T-cell (primary cell): ENCODE results near the gene RANBP17. TPM values are rescaled to one million over a fixed set of nuclear protein-coding genes. Genes with fewer than 3 reads are reported as not detected.

Source experiments
- ATAC-seq, 4 experiments: fragments of 200-7000 bp in 3 of 4; fragments of 150-1000 bp in 1 of 4; cut with Tn5 transposase; replicated peaks in 1 of 4; 1 replicate in 3 of 4; 2 replicates in 1 of 4; pipeline ENCODE4 v1.10.0; 2021; ENCODE audit warnings: moderate library complexity in 3 of 4, mild to moderate bottlenecking in 2 of 4, moderate number of reproducible peaks in 1 of 4
- CTCF ChIA-PET, 2 donors: fragments of 300-600 bp; sonication (Branson Sonifier 250); formaldehyde crosslinking; loops; one replicate each; lab custom pipeline; 2022; ENCODE audit warnings: antibody characterized with exemption in 2 of 2; lab: Charles Lee
- POLR2A ChIA-PET, 2 donors: fragments of 300-600 bp; sonication (Branson Sonifier 250); formaldehyde crosslinking; loops; one replicate each; lab custom pipeline; 2022; ENCODE audit warnings: antibody characterized with exemption in 2 of 2; lab: Charles Lee
- DNase-seq, 35 experiments: peaks; one replicate each; pipeline versions ENCODE4 v3.0.0 to v3.0.0-alpha.2; 2013 to 2023
- H3K27ac ChIP-seq: one replicate; pipeline ENCODE4 v1.5.1; 2013; ENCODE audit warnings: low read length
- H3K27me3 ChIP-seq, 2 experiments: replicated peaks in 1 of 2; 1 replicate in 1 of 2; 2 replicates in 1 of 2; pipeline versions ENCODE4 v1.6.1 to v1.7.0; 2013; ENCODE audit warnings: low read length in 1 of 2, mixed read lengths in 1 of 2; ENCODE audit not compliant: control insufficient read depth in 2 of 2, insufficient read depth in 2 of 2; ENCODE audit errors: extremely low read depth in 1 of 2
- H3K36me3 ChIP-seq, 2 donors: 1 replicate in 1 of 2; 2 replicates in 1 of 2; pipeline versions ENCODE4 v1.6.1 to v1.7.0; 2013; ENCODE audit warnings: low read length in 1 of 2; ENCODE audit not compliant: control insufficient read depth in 2 of 2, insufficient read depth in 1 of 2; ENCODE audit errors: extremely low read depth in 1 of 2
- H3K4me1 ChIP-seq, 2 experiments: 1 replicate in 1 of 2; 2 replicates in 1 of 2; pipeline versions ENCODE4 v1.6.1 to v1.7.0; 2013; ENCODE audit warnings: low read length in 2 of 2, mixed read lengths in 1 of 2; ENCODE audit not compliant: insufficient read depth in 2 of 2, control insufficient read depth in 1 of 2; ENCODE audit errors: extremely low read depth in 1 of 2
- H3K4me3 ChIP-seq, 2 donors: 1 replicate in 1 of 2; 2 replicates in 1 of 2; pipeline versions ENCODE4 v1.5.1 to v1.7.0; 2013; ENCODE audit warnings: mild to moderate bottlenecking in 2 of 2, low read length in 1 of 2, moderate library complexity in 1 of 2; ENCODE audit not compliant: control insufficient read depth in 1 of 2; ENCODE audit errors: extremely low read depth in 1 of 2
- H3K9me3 ChIP-seq: 2 replicates; pipeline ENCODE4 v1.7.0; 2013
- H3K27ac Mint-ChIP-seq, 2 donors: one replicate each; pipeline ENCODE4 v1.8.0; 2020 to 2021; ENCODE audit warnings: mild to moderate bottlenecking in 2 of 2, mixed read lengths in 2 of 2
- H3K27me3 Mint-ChIP-seq, 2 donors: one replicate each; pipeline ENCODE4 v1.8.0; 2021 to 2022; ENCODE audit warnings: mixed read lengths in 2 of 2
- H3K36me3 Mint-ChIP-seq: one replicate; pipeline ENCODE4 v1.8.0; 2021; ENCODE audit warnings: mixed read lengths
- H3K4me1 Mint-ChIP-seq, 3 donors: one replicate each; pipeline ENCODE4 v1.8.0; 2020 to 2022; ENCODE audit warnings: mixed read lengths in 3 of 3, mild to moderate bottlenecking in 1 of 3
- H3K4me3 Mint-ChIP-seq, 3 donors: one replicate each; pipeline ENCODE4 v1.8.0; 2020 to 2022; ENCODE audit warnings: mild to moderate bottlenecking in 3 of 3, mixed read lengths in 3 of 3, moderate library complexity in 3 of 3
- H3K9me3 Mint-ChIP-seq, 3 donors: one replicate each; pipeline ENCODE4 v1.8.0; 2020 to 2022; ENCODE audit warnings: mixed read lengths in 3 of 3
- WGBS: methylation state at CpG from one replicate; pipeline ENCODE4 v1.1.5; 2013; ENCODE audit warnings: missing lambda C conversion rate; ENCODE audit not compliant: insufficient coverage; 5-methylcytosine and 5-hydroxymethylcytosine counted together
- total RNA-seq, 35 experiments: library from RNA in 6 of 35; stranded (reverse) in 6 of 35; fragments of 120-200 nt in 1 of 35; gene quantifications; one replicate each; pipeline versions ENCODE4 v1.2.1 to v1.2.4 and lab custom pipeline; 2013 to 2026

Gene RANBP17
- total RNA-seq, 5 donors from 2014 or later (not counting 1 experiment from before 2014, with no cell fraction given), result 0.41 to 0.62 (median 0.58) TPM; not detected in 2

DNA sequence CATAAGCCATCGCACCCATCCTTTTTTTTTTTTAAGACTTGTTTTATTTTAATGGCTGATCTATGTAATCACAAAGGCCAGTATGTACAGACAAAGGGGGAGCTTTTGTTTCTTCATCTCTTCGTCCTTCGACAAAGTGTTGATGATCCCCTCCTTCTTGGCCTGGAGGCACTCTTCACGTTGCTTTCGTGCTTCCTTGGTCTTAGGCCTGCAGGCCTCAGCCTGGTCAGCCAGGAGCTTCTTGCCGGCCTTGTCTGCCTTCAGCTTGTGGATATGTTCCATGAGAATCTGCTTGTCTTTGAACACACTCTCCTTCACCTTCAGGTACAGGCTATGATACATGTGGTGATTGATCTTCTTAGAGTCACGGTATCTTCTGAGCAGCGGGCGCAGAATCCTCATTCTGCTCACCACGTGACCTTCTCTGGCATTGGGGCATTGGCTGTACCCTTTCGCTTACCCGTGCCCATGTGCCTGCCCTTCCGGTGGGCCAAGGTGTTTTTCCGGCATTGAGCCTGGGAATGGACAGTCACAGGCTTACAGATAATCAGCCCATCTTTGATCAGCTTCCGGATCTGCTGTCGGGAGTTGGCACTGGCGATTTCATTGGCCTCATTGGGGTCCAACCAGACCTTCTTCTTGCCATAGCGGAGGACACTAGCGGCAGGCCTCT lies 483.3 kb downstream of the RANBP17 start:
- Histone ChIP-seq H3K9me3 (no peaks in the 10 kb centered on the region), H3K4me3 (no peak overlapping the region), H3K27ac (no peak overlapping the region), H3K36me3 (no peaks in the 10 kb centered on the region), H3K4me1 (no peaks in the 10 kb centered on the region), H3K27me3 (peaks cover 0 to 14% of the 10 kb centered on the region in 2 experiments)
- 91% methylated on average over 15 of the region's 19 CpGs for WGBS
- ChIA-PET POLR2A (no interaction called here), CTCF (no interaction called here)
- H3K9me3 Mint-ChIP-seq, result no peaks in the 10 kb centered on the region
- no peaks in the 10 kb centered on the region for H3K4me1 Mint-ChIP-seq
- no peak for DNase-seq
- peaks cover 0 to 8% of the 10 kb centered on the region in 2 donors for H3K27me3 Mint-ChIP-seq
- no peak for ATAC-seq
- no peaks in the 10 kb centered on the region for H3K36me3 Mint-ChIP-seq
- no peak overlapping the region for H3K4me3 Mint-ChIP-seq
- no peak overlapping the region for H3K27ac Mint-ChIP-seq

Other genes with a start within 250 kb of the RANBP17 start
- under 1 TPM in 1 of 5 donors, not detected in 4; 0.26 TPM for gene GABRP, start 78.3 kb upstream of the RANBP17 start, total RNA-seq